ENCODE results near the gene RAB33B. TPM values are rescaled to one million over a fixed set of nuclear protein-coding genes. Genes with fewer than 3 reads are reported as not detected.

Gene RAB33B
- total and polyA plus RNA-seq, 4 donors: 7.2 to 38.9 (median 8.6) TPM

GRCh38 chr4:139501527-139501926 is 47.6 kb downstream of the RAB33B start:
- no peak overlapping the region for H3K9ac ChIP-seq (ENCODE audit: low read depth in 1 of 2, low read length in 2 of 2)
- no peak overlapping the region for H3K27ac ChIP-seq (ENCODE audit: low read depth in 1 of 2, low read length in 2 of 2)
- DNase-seq (ENCODE audit: low spot score): no peak
- H3K36me3 ChIP-seq (ENCODE audit: control insufficient read depth in 4 of 4, insufficient read depth in 3 of 4, low read depth in 1 of 4, low read length in 3 of 4): peaks cover 0 to 3% (median 0%) of the 10 kb centered on the region in 4 donors
- no peaks in the 10 kb centered on the region for H3K9me3 ChIP-seq (ENCODE audit: control insufficient read depth in 4 of 4, low read length in 3 of 4)
- no peak overlapping the region for H3K4me3 ChIP-seq (ENCODE audit: low read depth in 1 of 3, low read length in 3 of 3)
- TF ChIP-seq EGR1 (IDR thresholded peaks at IDR 0.05; ENCODE audit: low read depth in 2 of 2) (no peak), RAD21 (IDR thresholded peaks at IDR 0.05) (no peak), JUND (IDR thresholded peaks at IDR 0.05) (no peak), HNF4A (conservative IDR thresholded peaks at IDR 0.05) (no peak), SP1 (IDR thresholded peaks at IDR 0.05) (no peak), ATF3 (IDR thresholded peaks at IDR 0.05) (no peak), ZBTB33 (IDR thresholded peaks at IDR 0.05) (no peak), TAF1 (conservative IDR thresholded peaks at IDR 0.05) (no peak), HNF4G (IDR thresholded peaks at IDR 0.05) (no peak), GABPA (IDR thresholded peaks at IDR 0.05 in 1 of 2, conservative IDR thresholded peaks at IDR 0.05 in 1 of 2) (no peak)
- TF ChIP-seq, protein P1, sequence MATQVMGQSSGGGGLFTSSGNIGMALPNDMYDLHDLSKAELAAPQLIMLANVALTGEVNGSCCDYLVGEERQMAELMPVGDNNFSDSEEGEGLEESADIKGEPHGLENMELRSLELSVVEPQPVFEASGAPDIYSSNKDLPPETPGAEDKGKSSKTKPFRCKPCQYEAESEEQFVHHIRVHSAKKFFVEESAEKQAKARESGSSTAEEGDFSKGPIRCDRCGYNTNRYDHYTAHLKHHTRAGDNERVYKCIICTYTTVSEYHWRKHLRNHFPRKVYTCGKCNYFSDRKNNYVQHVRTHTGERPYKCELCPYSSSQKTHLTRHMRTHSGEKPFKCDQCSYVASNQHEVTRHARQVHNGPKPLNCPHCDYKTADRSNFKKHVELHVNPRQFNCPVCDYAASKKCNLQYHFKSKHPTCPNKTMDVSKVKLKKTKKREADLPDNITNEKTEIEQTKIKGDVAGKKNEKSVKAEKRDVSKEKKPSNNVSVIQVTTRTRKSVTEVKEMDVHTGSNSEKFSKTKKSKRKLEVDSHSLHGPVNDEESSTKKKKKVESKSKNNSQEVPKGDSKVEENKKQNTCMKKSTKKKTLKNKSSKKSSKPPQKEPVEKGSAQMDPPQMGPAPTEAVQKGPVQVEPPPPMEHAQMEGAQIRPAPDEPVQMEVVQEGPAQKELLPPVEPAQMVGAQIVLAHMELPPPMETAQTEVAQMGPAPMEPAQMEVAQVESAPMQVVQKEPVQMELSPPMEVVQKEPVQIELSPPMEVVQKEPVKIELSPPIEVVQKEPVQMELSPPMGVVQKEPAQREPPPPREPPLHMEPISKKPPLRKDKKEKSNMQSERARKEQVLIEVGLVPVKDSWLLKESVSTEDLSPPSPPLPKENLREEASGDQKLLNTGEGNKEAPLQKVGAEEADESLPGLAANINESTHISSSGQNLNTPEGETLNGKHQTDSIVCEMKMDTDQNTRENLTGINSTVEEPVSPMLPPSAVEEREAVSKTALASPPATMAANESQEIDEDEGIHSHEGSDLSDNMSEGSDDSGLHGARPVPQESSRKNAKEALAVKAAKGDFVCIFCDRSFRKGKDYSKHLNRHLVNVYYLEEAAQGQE (IDR thresholded peaks at IDR 0.05): no peak
- TF ChIP-seq, protein P2, sequence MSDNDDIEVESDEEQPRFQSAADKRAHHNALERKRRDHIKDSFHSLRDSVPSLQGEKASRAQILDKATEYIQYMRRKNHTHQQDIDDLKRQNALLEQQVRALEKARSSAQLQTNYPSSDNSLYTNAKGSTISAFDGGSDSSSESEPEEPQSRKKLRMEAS (IDR thresholded peaks at IDR 0.05): no peak
- no peaks in the 10 kb centered on the region for H3K27me3 ChIP-seq (ENCODE audit: control insufficient read depth in 4 of 4, insufficient read depth in 4 of 4, low read length in 3 of 4)
- H3K4me1 ChIP-seq (ENCODE audit: control insufficient read depth in 4 of 4, insufficient read depth in 4 of 4, low read length in 3 of 4): peaks cover 3 to 17% (median 8%) of the 10 kb centered on the region in 4 donors
- 80% methylated on average over 6 of the region's 6 CpGs for WGBS

- H3K4me3 ChIP-seq (ENCODE audit: low read depth in 1 of 3, low read length in 3 of 3): no peak overlapping the region
- no peak overlapping the region for H3K9ac ChIP-seq (ENCODE audit: low read depth in 1 of 2, low read length in 2 of 2)
- DNase-seq (ENCODE audit: low spot score): no peak
- no peak overlapping the region for H3K27ac ChIP-seq (ENCODE audit: low read depth in 1 of 2, low read length in 2 of 2)
- TF ChIP-seq TAF1 (conservative IDR thresholded peaks at IDR 0.05) (no peak), JUND (IDR thresholded peaks at IDR 0.05) (no peak)
- peaks cover 3 to 13% (median 7%) of the 10 kb centered on the region in 4 donors for H3K4me1 ChIP-seq (ENCODE audit: control insufficient read depth in 4 of 4, insufficient read depth in 4 of 4, low read length in 3 of 4)
- H3K27me3 ChIP-seq (ENCODE audit: control insufficient read depth in 4 of 4, insufficient read depth in 4 of 4, low read length in 3 of 4): no peaks in the 10 kb centered on the region
- no peaks in the 10 kb centered on the region for H3K9me3 ChIP-seq (ENCODE audit: control insufficient read depth in 4 of 4, low read length in 3 of 4)
- peaks cover 0 to 3% (median 0%) of the 10 kb centered on the region in 4 donors for H3K36me3 ChIP-seq (ENCODE audit: control insufficient read depth in 4 of 4, insufficient read depth in 3 of 4, low read depth in 1 of 4, low read length in 3 of 4)
- WGBS: 84% methylated on average over 13 of the region's 13 CpGs
These were observed 48.3 kb downstream of the RAB33B start for GRCh38 chr4:139501927-139502899.

All from liver (tissue), 9 donors.